ENCODE results near the gene APOBEC4. TPM values are rescaled to one million over a fixed set of nuclear protein-coding genes. Genes with fewer than 3 reads are reported as not detected.

Gene APOBEC4
- total RNA-seq, 1 experiment from 2014 or later, result not detected

DNA sequence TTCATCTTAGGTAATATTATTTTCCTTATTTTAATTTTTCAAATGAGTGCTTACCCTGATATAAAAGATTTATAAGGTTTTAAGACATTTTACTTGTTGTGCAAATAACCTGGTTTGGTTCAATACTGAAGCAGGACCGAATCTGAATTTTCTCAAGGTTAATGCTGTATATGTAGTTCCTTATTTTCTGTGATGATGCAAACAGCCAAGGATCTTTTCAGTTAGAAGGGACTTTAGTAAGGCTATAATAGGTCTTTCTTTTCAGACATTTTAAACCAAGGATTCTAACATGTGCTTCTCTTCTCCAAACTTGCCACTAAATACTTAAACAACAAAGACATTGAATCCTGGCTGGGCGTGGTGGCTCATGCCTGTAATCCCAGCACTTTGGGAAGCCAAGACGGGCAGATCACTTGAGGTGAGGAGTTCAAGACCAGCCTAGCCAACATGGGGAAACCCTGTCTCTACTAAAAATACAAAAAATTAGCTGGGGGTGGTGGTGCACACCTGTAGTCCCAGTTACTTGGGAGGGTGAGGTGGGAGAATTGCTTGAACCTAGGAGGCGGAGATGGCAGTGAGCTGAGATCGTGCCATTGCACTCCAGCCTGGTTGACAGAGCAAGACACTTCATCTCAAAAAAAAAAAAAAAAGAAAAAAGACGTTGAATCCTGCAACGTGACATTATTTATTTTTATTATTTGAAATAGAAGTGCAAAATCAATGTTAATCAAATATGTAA lies 14.3 kb downstream of the APOBEC4 start:
- no peaks in the 10 kb centered on the region for H3K9me3 ChIP-seq (ENCODE audit: control insufficient read depth in 1 of 2, insufficient read depth in 1 of 2, low read depth in 1 of 2, low read length in 2 of 2)
- no peak overlapping the region for H3K9ac ChIP-seq (ENCODE audit: low read length)
- ChIA-PET CTCF (no interaction called here), POLR2A (interaction anchor here (0.6 kb wide), 1 partner anchor 672 kb away, joined by 3 read pairs; no protein-coding TSS in a partner anchor), RAD21 (ENCODE audit: low non-redundant PET in 1 of 2, low total read pairs in 2 of 2, uncharacterized antibody in 2 of 2, unreplicated experiment in 2 of 2) (no interaction called here)
- H4K20me1 ChIP-seq (ENCODE audit: insufficient read depth), result no peaks in the 10 kb centered on the region
- peaks cover 13% of the 10 kb centered on the region for H3K79me2 ChIP-seq (ENCODE audit: insufficient read depth, low read length)
- H3K27ac ChIP-seq (ENCODE audit: low read depth, low read length), result no peak overlapping the region
- DNase-seq (ENCODE audit: low read depth, low spot score), result no peak
- no peaks in the 10 kb centered on the region for H3K9me2 ChIP-seq (ENCODE audit: insufficient read depth)
- TF ChIP-seq YY1 (IDR thresholded peaks at IDR 0.05; ENCODE audit: extremely low read depth, insufficient replicate concordance, low read depth, low read length) (no peak), CBX3 (IDR thresholded peaks at IDR 0.05; ENCODE audit: low read depth) (no peak), POLR2A (IDR thresholded peaks at IDR 0.05; ENCODE audit: borderline replicate concordance, extremely low read depth, insufficient read depth, insufficient read length) (no peak), SRF (IDR thresholded peaks at IDR 0.05; ENCODE audit: low read depth) (no peak), EZH2 (IDR thresholded peaks at IDR 0.05) (no peak), ZNF274 (IDR thresholded peaks at IDR 0.05; ENCODE audit: low read depth, low read length) (no peak)
- TF ChIP-seq, protein P1, sequence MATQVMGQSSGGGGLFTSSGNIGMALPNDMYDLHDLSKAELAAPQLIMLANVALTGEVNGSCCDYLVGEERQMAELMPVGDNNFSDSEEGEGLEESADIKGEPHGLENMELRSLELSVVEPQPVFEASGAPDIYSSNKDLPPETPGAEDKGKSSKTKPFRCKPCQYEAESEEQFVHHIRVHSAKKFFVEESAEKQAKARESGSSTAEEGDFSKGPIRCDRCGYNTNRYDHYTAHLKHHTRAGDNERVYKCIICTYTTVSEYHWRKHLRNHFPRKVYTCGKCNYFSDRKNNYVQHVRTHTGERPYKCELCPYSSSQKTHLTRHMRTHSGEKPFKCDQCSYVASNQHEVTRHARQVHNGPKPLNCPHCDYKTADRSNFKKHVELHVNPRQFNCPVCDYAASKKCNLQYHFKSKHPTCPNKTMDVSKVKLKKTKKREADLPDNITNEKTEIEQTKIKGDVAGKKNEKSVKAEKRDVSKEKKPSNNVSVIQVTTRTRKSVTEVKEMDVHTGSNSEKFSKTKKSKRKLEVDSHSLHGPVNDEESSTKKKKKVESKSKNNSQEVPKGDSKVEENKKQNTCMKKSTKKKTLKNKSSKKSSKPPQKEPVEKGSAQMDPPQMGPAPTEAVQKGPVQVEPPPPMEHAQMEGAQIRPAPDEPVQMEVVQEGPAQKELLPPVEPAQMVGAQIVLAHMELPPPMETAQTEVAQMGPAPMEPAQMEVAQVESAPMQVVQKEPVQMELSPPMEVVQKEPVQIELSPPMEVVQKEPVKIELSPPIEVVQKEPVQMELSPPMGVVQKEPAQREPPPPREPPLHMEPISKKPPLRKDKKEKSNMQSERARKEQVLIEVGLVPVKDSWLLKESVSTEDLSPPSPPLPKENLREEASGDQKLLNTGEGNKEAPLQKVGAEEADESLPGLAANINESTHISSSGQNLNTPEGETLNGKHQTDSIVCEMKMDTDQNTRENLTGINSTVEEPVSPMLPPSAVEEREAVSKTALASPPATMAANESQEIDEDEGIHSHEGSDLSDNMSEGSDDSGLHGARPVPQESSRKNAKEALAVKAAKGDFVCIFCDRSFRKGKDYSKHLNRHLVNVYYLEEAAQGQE (IDR thresholded peaks at IDR 0.05; ENCODE audit: low read depth), result no peak
- TF ChIP-seq, protein P2, sequence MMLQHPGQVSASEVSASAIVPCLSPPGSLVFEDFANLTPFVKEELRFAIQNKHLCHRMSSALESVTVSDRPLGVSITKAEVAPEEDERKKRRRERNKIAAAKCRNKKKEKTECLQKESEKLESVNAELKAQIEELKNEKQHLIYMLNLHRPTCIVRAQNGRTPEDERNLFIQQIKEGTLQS (IDR thresholded peaks at IDR 0.05), result no peak
- intact Hi-C loops (cut with micrococcal nuclease), result loop anchor here (5.0 kb wide), 2 partner anchors 167 to 278 kb away; partner anchors contain the start of gene SMG7
- no peaks in the 10 kb centered on the region for H3K27me3 ChIP-seq (ENCODE audit: insufficient read depth, low read length)
- no peak overlapping the region for H3K4me3 ChIP-seq (replicated peaks in 1 of 2; ENCODE audit: low read depth in 1 of 2, low read length in 2 of 2)
- H3K4me1 ChIP-seq (ENCODE audit: control insufficient read depth in 1 of 2, insufficient read depth in 2 of 2, low read length in 2 of 2), result peaks cover 6 to 15% of the 10 kb centered on the region in 2 experiments; a peak in 3 of 4 replicates
- no peaks in the 10 kb centered on the region for H3K36me3 ChIP-seq (ENCODE audit: control insufficient read depth in 1 of 2, insufficient read depth in 2 of 2, low read length in 2 of 2)
- BruUV-seq (replicated peaks), result no TSS peak
- H3K4me2 ChIP-seq (ENCODE audit: low read length), result no peak overlapping the region
- no peak for ATAC-seq
- H2AFZ ChIP-seq (ENCODE audit: low read depth, low read length, poor library complexity, severe bottlenecking), result no peak overlapping the region
